NCI-H446 treated with DMSO at 0.1 percent for 48 hours (cell line): Measurements from ENCODE around the gene KRT84.

Source experiments
- DNase-seq: peaks from one replicate; lab custom pipeline; 2025; lab: John Stamatoyannopoulos, UW

Gene KRT84

GRCh38 chr12:52385226-52385702, at the start of gene KRT84:
Gene KRT84 (minus strand): TSS chr12:52385652. CDS start chr12:52385585, 67 bp downstream.
- no peak for DNase-seq

GRCh38 chr12:52434760-52435530, 49.5 kb upstream of the KRT84 start:
- no peak for DNase-seq

- no peak for DNase-seq
Measured at GRCh38 chr12:52434081-52434733, 48.8 kb upstream of the KRT84 start, which contains the start of gene KRT75. Gene KRT75 (minus strand): TSS chr12:52434371. CDS start chr12:52434304, 67 bp downstream.

- DNase-seq = no peak
Measured at GRCh38 chr12:52433501-52434080, 48.1 kb upstream of the KRT84 start.

- DNase-seq = no peak
Measured at GRCh38 chr12:52432559-52433207, 47.2 kb upstream of the KRT84 start.

GRCh38 chr12:52428121-52428520, 42.7 kb upstream of the KRT84 start:
- DNase-seq = no peak

- DNase-seq = no peak
Measured at GRCh38 chr12:52427083-52427482, 41.6 kb upstream of the KRT84 start.

- DNase-seq = no peak
Measured at GRCh38 chr12:52426034-52426433, 40.6 kb upstream of the KRT84 start.

- no peak for DNase-seq
Measured at GRCh38 chr12:52425466-52425865, 40.0 kb upstream of the KRT84 start.

- no peak for DNase-seq
Measured at GRCh38 chr12:52423661-52424500, 38.4 kb upstream of the KRT84 start.

- DNase-seq = no peak
Measured at GRCh38 chr12:52423035-52423434, 37.6 kb upstream of the KRT84 start.

- no peak for DNase-seq
Measured at GRCh38 chr12:52419656-52420055, 34.2 kb upstream of the KRT84 start.

- no peak for DNase-seq
Measured at GRCh38 chr12:52418576-52419110, 33.2 kb upstream of the KRT84 start.

- DNase-seq = no peak
Measured at GRCh38 chr12:52417740-52418139, 32.3 kb upstream of the KRT84 start.

- no peak for DNase-seq
Measured at GRCh38 chr12:52416795-52417194, 31.3 kb upstream of the KRT84 start.

GRCh38 chr12:52415870-52416750, 30.7 kb upstream of the KRT84 start:
- DNase-seq = no peak

- no peak for DNase-seq
Measured at GRCh38 chr12:52414936-52415335, 29.5 kb upstream of the KRT84 start.

- no peak for DNase-seq
Measured at GRCh38 chr12:52413782-52414345, 28.4 kb upstream of the KRT84 start.

- DNase-seq = no peak
Measured at GRCh38 chr12:52413202-52413601, 27.8 kb upstream of the KRT84 start.

GRCh38 chr12:52411815-52412214, 26.4 kb upstream of the KRT84 start:
- DNase-seq = no peak
